Measurements from ENCODE around the gene XPC.

The XPC gene

DNA sequence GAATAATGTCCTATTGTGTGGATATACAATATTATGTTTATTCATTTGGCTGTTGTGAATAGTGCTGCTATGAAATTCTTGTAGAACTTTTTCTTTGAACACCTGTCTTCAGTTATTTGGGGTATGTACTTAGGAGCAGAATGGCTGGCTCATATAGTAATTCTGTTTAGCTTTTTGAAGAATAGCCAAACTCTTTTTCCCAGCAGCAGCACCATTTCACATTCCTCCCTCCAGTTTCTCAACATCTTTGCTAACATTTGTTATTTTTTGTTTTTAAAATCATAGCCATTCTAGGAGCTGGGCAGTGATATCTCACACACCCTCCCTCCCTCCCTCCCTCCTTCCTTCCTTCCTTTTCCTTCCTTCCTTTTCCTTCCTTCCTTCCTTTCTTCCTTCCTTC lies 40.0 kb upstream of the XPC start:
- no peak for DNase-seq
- Histone ChIP-seq H3K27me3 (no peaks in the 10 kb centered on the region), H3K4me1 (no peaks in the 10 kb centered on the region), H3K9me3 (peaks cover 0 to 15% (median 0%) of the 10 kb centered on the region in 3 donors), H3K36me3 (no peaks in the 10 kb centered on the region), H3K27ac (no peak overlapping the region), H3K4me3 (no peak overlapping the region)
- intact Hi-C loops (cut with DNase I; ENCODE audit: low total_unique reads), result no loop called here
- TF ChIP-seq, protein P1, sequence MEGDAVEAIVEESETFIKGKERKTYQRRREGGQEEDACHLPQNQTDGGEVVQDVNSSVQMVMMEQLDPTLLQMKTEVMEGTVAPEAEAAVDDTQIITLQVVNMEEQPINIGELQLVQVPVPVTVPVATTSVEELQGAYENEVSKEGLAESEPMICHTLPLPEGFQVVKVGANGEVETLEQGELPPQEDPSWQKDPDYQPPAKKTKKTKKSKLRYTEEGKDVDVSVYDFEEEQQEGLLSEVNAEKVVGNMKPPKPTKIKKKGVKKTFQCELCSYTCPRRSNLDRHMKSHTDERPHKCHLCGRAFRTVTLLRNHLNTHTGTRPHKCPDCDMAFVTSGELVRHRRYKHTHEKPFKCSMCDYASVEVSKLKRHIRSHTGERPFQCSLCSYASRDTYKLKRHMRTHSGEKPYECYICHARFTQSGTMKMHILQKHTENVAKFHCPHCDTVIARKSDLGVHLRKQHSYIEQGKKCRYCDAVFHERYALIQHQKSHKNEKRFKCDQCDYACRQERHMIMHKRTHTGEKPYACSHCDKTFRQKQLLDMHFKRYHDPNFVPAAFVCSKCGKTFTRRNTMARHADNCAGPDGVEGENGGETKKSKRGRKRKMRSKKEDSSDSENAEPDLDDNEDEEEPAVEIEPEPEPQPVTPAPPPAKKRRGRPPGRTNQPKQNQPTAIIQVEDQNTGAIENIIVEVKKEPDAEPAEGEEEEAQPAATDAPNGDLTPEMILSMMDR (IDR thresholded peaks at IDR 0.05), result no peak

DNA sequence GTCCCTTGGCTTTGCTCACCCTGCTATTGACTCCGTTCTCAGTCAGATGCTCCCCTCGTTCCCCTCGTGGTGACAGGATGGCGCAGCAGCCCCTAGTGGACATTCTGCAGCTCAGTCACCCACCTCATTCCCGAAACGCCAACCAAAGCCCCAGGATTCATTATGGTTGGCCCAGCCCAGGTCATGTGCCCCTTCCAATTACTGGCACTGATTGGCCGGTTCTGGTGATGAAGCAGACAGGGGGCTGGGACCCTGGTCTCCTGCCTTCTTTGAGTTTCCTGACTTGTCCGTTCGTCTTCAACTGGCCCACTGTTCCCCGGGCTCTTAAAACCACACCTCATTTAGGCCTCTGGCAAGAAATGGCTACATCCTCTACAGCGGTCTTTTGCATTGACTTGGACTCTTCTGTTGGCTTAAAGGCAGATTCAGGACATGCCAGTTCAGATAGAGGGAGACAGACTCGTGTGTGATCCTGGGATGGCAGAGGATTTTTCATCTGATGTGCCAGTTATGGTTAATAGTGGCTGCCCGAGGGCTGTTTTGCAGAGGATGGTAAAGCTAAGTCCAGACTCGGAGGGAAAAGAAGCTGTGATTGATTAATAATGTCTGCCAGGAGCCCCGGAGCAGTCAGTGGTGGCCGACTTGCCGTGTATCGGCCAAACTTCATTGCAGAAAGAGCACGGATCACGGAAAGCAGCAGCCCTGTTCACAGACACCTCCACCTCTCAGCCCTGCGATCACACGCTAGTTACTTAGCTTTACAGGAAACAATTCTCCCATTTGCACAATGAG lies 38.1 kb upstream of the XPC start:
- Histone ChIP-seq H3K36me3 (no peaks in the 10 kb centered on the region), H3K27ac (no peak overlapping the region), H3K9me3 (peaks cover 0 to 8% (median 0%) of the 10 kb centered on the region in 3 donors), H3K4me3 (peak overlapping the region in 1 of 2 donors; percentile 11), H3K4me1 (no peaks in the 10 kb centered on the region), H3K27me3 (no peaks in the 10 kb centered on the region)
- TF ChIP-seq, protein P1 (IDR thresholded peaks at IDR 0.05), result no peak
- intact Hi-C loops (cut with DNase I; ENCODE audit: low total_unique reads), result no loop called here
- DNase-seq, result no peak

DNA sequence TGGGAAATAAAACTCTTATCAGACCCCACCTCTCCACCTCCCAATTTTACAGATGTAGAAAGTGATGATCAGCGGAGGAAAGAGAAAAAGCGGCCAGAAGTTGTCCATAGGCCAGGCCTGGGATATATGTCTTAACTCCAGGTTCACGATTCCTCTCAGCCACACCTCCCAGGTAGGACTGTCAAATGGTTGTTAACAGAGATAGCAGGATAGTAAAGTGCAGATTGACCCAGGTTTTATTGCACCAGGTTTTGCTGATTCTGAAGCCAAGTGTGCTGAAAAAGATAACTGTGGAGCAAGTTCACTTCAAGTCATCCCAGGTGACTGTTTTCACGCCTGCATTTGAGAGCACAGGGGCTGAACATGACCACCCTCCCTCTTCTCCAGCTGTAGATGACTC lies 36.4 kb upstream of the XPC start:
- Histone ChIP-seq H3K27me3 (no peaks in the 10 kb centered on the region), H3K4me1 (no peaks in the 10 kb centered on the region), H3K4me3 (no peak overlapping the region), H3K9me3 (no peaks in the 10 kb centered on the region), H3K27ac (no peak overlapping the region), H3K36me3 (no peaks in the 10 kb centered on the region)
- intact Hi-C loops (cut with DNase I; ENCODE audit: low total_unique reads), result no loop called here
- TF ChIP-seq, protein P1 (IDR thresholded peaks at IDR 0.05), result no peak
- no peak for DNase-seq

DNA sequence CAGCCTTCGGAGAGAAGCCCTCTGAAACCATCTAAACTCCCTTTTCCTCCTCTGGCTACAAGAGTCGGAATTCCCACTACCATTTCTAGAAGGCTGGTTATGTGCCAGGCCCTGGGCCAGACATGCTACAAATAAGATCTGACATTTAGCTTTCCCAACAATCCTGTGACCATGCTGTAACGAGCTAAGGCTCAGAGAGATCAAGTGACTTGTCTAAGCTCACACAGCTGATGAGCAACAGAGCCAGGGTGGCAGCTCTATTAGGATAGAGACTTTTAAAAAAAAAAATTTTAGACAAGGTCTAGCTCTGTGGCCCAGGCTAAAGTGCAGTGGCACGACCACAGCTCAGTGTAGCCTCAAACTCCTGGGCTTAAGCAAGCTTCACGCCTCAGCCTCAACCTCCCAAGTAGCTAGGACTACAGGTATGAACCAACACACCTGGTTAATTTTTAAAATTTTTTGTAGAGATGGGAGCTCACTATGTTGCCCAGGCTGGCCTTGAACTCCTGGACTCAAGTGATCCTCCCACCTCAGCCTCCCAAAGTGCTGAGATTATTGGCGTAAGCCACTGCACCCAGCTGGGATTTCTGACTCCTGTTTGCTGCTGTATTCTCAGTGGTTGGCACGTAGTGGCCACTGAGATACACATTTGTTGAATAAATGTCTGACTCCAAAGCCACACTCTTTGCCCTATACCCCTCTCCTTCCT lies 34.8 kb upstream of the XPC start:
- H3K36me3 ChIP-seq, result no peaks in the 10 kb centered on the region
- no peak overlapping the region for H3K4me3 ChIP-seq
- intact Hi-C loops (cut with DNase I; ENCODE audit: low total_unique reads), result no loop called here
- no peaks in the 10 kb centered on the region for H3K27me3 ChIP-seq
- no peak for DNase-seq
- H3K4me1 ChIP-seq, result no peaks in the 10 kb centered on the region
- no peak overlapping the region for H3K27ac ChIP-seq
- TF ChIP-seq, protein P1 (IDR thresholded peaks at IDR 0.05), result no peak
- H3K9me3 ChIP-seq, result no peaks in the 10 kb centered on the region

DNA sequence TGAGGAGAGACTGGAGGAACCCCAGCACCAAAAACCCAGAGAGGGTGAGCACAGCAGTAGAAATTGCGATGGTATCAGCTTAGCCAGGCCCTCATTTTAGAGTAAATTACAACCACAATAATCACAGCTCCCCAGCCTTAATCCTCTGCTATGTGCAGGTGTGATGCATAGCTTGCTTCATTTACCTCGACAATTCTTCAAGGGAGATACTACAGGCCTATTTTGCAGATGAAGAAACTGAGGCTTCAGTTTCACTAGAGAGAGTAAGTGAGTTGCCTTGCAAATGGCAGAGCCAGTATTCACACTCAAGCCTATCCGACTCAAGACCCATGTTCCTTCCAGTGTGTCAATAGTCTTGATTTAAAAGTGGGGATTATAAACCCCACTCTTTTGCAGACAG lies 33.6 kb upstream of the XPC start:
- H3K27ac ChIP-seq, result no peak overlapping the region
- intact Hi-C loops (cut with DNase I; ENCODE audit: low total_unique reads), result no loop called here
- H3K4me3 ChIP-seq, result no peak overlapping the region
- DNase-seq, result no peak
- H3K27me3 ChIP-seq, result no peaks in the 10 kb centered on the region
- no peaks in the 10 kb centered on the region for H3K9me3 ChIP-seq
- no peaks in the 10 kb centered on the region for H3K4me1 ChIP-seq
- TF ChIP-seq, protein P1 (IDR thresholded peaks at IDR 0.05), result no peak
- no peaks in the 10 kb centered on the region for H3K36me3 ChIP-seq
